Measurements from ENCODE around the gene SLC2A8. TPM values are rescaled to one million over a fixed set of nuclear protein-coding genes. Genes with fewer than 3 reads are reported as not detected.

Gene SLC2A8
- total and polyA plus RNA-seq, 3 donors from 2014 or later: 62.7 to 128 (median 68.6) TPM

GRCh38 chr9:127457191-127457878 is 60.4 kb downstream of the SLC2A8 start:
- H3K36me3 ChIP-seq (ENCODE audit: low read depth, missing control alignments): no peaks in the 10 kb centered on the region
- 84 to 85% methylated on average over 15 to 17 of the region's 17 CpGs for WGBS, 2 donors
- DNase-seq: no peak
- peaks cover 1% of the 10 kb centered on the region for H3K4me1 ChIP-seq
- no peaks in the 10 kb centered on the region for H3K9me3 ChIP-seq
- H3K27me3 ChIP-seq: no peaks in the 10 kb centered on the region
- TF ChIP-seq CTCF (IDR thresholded peaks at IDR 0.05): no peak
- intact Hi-C loops (cut with DNase I; ENCODE audit: low total_unique reads): no loop called here
- H3K27ac ChIP-seq: no peak overlapping the region
- no peak overlapping the region for H3K4me3 ChIP-seq

Small RNAs within 50 kb of the gene (small RNA-seq; reads per million reads assigned to genes)
- gene SNORA65: 117 to 169 reads per million in 2 donors

Other genes starting within 250 kb of the SLC2A8 start
- gene GARNL3, start 132.4 kb upstream of the SLC2A8 start, total RNA-seq: 10 to 100 TPM; 25.9 to 42.8 TPM
- 12.9 TPM for gene GARNL3, start 132.4 kb upstream of the SLC2A8 start, polyA plus RNA-seq (ENCODE audit: insufficient read depth, low read depth, low replicate concordance)
- gene ZNF79, start 27.2 kb downstream of the SLC2A8 start, total RNA-seq: 10 to 100 TPM; 19.5 to 24.5 TPM
- gene ZNF79, start 27.2 kb downstream of the SLC2A8 start, polyA plus RNA-seq (ENCODE audit: insufficient read depth, low read depth, low replicate concordance): 15.9 TPM
- gene RPL12, start 54.2 kb downstream of the SLC2A8 start, total RNA-seq: 100 to 1,000 TPM; 499 to 950 TPM
- 1,237 TPM for gene RPL12, start 54.2 kb downstream of the SLC2A8 start, polyA plus RNA-seq (ENCODE audit: insufficient read depth, low read depth, low replicate concordance)
- gene LRSAM1, start 54.3 kb downstream of the SLC2A8 start, total RNA-seq: 10 to 100 TPM; 20.5 to 22.0 TPM
- gene LRSAM1, start 54.3 kb downstream of the SLC2A8 start, polyA plus RNA-seq (ENCODE audit: insufficient read depth, low read depth, low replicate concordance): 9.9 TPM
- 10 to 100 TPM; 33.1 to 36.1 TPM for gene STXBP1, start 215.1 kb downstream of the SLC2A8 start, total RNA-seq
- 21.2 TPM for gene STXBP1, start 215.1 kb downstream of the SLC2A8 start, polyA plus RNA-seq (ENCODE audit: insufficient read depth, low read depth, low replicate concordance)